Measurements from ENCODE around the gene SELENOM. TPM values are rescaled to one million over a fixed set of nuclear protein-coding genes. Genes with fewer than 3 reads are reported as not detected.

The SELENOM gene
- total and polyA plus RNA-seq, 2 of the 8 experiments (the other 6 are each of a cell fraction or from before 2014, with no cell fraction given) = 22.7 to 40.0 TPM

DNA sequence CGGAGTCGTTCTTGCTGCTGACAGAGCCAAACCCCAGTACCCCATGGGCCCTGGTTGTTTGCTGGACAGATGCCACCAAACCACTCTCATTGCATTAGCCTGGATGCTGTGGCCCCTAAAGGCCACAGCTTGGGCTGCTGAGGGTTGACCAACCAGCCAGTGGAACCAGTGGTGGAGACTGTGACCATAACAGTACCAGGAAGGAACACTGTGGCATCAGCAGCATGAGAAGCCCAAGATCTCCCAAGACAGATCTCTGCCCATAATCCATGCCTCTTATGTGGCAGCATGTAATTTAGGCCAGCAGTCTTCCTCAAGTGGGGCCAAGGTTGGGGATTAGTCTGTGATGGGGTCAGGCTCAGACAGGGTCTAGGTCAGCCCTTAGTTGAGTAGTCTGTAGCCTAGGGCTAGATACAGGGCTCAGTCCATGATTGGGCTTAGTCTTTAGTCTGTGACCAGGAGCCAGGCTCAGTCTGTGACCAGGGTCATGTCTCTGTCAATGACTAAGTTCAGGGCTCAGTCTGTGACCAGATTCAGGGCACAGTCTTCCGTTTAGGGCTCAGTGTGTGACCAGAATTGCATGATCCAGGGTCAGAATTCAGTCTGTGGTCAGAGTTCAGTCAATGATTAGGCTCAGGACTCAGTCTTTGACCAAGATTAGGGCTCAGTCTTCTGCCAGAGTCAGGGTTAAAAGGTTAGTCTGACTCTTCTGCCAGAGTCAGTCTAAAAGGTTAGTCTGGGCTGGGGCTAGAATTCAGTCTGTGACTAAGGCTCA, 10.9 kb upstream of the SELENOM start:
- H3K27me3 ChIP-seq (replicated peaks in 1 of 4; ENCODE audit: control insufficient read depth in 3 of 4, extremely low read depth in 1 of 4, insufficient read depth in 3 of 4, low read length in 3 of 4) = no peaks in the 10 kb centered on the region; a peak in 1 of 7 replicates
- POLR2A ChIA-PET (ENCODE audit: partially characterized antibody) = no interaction called here

More for the DNA sequence above, 10.9 kb upstream of the SELENOM start:
- no peak overlapping the region for H3K56ac ChIP-seq (replicated peaks; ENCODE audit: insufficient read length, low read depth, low read length)
- H2AK5ac ChIP-seq (ENCODE audit: low read depth, low read length) = no peak overlapping the region
- H3K79me2 ChIP-seq (ENCODE audit: control insufficient read depth in 1 of 2, insufficient read depth in 2 of 2, low read length in 2 of 2) = no peaks in the 10 kb centered on the region
- no peak overlapping the region for H3K18ac ChIP-seq (ENCODE audit: extremely low read depth, low read length)
- TF ChIP-seq GABPA (IDR thresholded peaks at IDR 0.05; ENCODE audit: borderline replicate concordance, insufficient read depth, low read length) (no peak), RAD21 (IDR thresholded peaks at IDR 0.05 in 1 of 2, conservative IDR thresholded peaks at IDR 0.05 in 1 of 2; ENCODE audit: low read depth in 2 of 2, low read length in 2 of 2) (no peak), CBX8 (IDR thresholded peaks at IDR 0.05; ENCODE audit: borderline replicate concordance, low read depth, low read length) (no peak), POU5F1 (IDR thresholded peaks at IDR 0.05; ENCODE audit: low read depth, low read length) (no peak), BRCA1 (IDR thresholded peaks at IDR 0.05; ENCODE audit: low read depth, low read length) (no peak), ASH2L (IDR thresholded peaks at IDR 0.05; ENCODE audit: low read length) (no peak)
- TF ChIP-seq, protein P1, sequence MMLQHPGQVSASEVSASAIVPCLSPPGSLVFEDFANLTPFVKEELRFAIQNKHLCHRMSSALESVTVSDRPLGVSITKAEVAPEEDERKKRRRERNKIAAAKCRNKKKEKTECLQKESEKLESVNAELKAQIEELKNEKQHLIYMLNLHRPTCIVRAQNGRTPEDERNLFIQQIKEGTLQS (IDR thresholded peaks at IDR 0.05; ENCODE audit: insufficient read depth, low read depth, low read length) = no peak
- no peaks in the 10 kb centered on the region for H4K20me1 ChIP-seq (replicated peaks in 1 of 2; ENCODE audit: control insufficient read depth in 1 of 2, insufficient read depth in 2 of 2, low read length in 2 of 2)
- 94% methylated on average over 3 of the region's 3 CpGs; no CpG with 5 or more reads in 1 of the 2 experiments for WGBS, 2 experiments (ENCODE audit: extremely low coverage in 1 of 2, insufficient coverage in 1 of 2, insufficient read length in 1 of 2, insufficient replicate concordance in 2 of 2, low coverage in 1 of 2, low lambda C conversion rate in 2 of 2, missing lambda C conversion rate in 1 of 2)
- H3K4me1 ChIP-seq (replicated peaks in 1 of 4; ENCODE audit: control insufficient read depth in 3 of 4, insufficient read depth in 4 of 4, low read length in 3 of 4) = peaks cover 0 to 11% (median 5%) of the 10 kb centered on the region in 4 experiments; a peak in 6 of 7 replicates
- H2BK120ac ChIP-seq (replicated peaks; ENCODE audit: low read depth, low read length) = no peak overlapping the region
- no peak overlapping the region for H3K23ac ChIP-seq (ENCODE audit: insufficient read length)
- no peak overlapping the region for H2BK5ac ChIP-seq (ENCODE audit: low read depth, low read length)
- no peak overlapping the region for H4K5ac ChIP-seq (ENCODE audit: insufficient read length, low read depth, low read length)
- CTCF ChIA-PET (ENCODE audit: partially characterized antibody) = interaction anchor here (0.9 to 2.9 kb wide), 5 partner anchors 10 to 21 kb away, joined by 3 to 14 read pairs (median 3); partner anchors contain the start of gene SELENOM
- no peak overlapping the region for H3K14ac ChIP-seq (ENCODE audit: insufficient read length)
- FAIRE-seq (no peak), DNase-seq (ENCODE audit: low read depth in 1 of 2, low spot score in 2 of 2) (no peak)
- H4K91ac ChIP-seq (replicated peaks; ENCODE audit: insufficient read length, low read length) = no peak overlapping the region
- H3K79me1 ChIP-seq (ENCODE audit: low read depth, low read length) = no peaks in the 10 kb centered on the region
- 0 out of 2 replicates have a peak overlapping the region, but pooled peaks have one; percentile 61 for H2BK15ac ChIP-seq (ENCODE audit: low read length)
- no peak overlapping the region for H3K4me2 ChIP-seq (ENCODE audit: insufficient read depth in 1 of 2, low read depth in 2 of 2, low read length in 2 of 2)
- no peak overlapping the region for H3K4ac ChIP-seq (replicated peaks; ENCODE audit: insufficient read length, low read depth, low read length)
- H3K23me2 ChIP-seq (ENCODE audit: low read depth, low read length) = no peaks in the 10 kb centered on the region; the same call in 1 of the 2 replicates
- H3K27ac ChIP-seq (ENCODE audit: low read depth, low read length) = no peak overlapping the region
- H3K4me3 ChIP-seq (ENCODE audit: extremely low read depth in 1 of 4, insufficient read depth in 2 of 4, low read depth in 3 of 4, low read length in 4 of 4) = no peak overlapping the region
- no peak overlapping the region for H3K9ac ChIP-seq (replicated peaks in 1 of 4; ENCODE audit: extremely low read depth in 1 of 4, low read depth in 3 of 4, low read length in 3 of 4)
- H2BK12ac ChIP-seq (ENCODE audit: low read depth, low read length) = peak overlapping the region; percentile 35; the same call in 1 of the 2 replicates
- no peak overlapping the region for H2BK20ac ChIP-seq (ENCODE audit: low read length)
- H2AFZ ChIP-seq (ENCODE audit: low read length) = no peak overlapping the region
- no peaks in the 10 kb centered on the region for H3K9me3 ChIP-seq (ENCODE audit: insufficient read depth in 2 of 2, low read depth in 1 of 2, low read length in 1 of 2)
- no peaks in the 10 kb centered on the region for H3K36me3 ChIP-seq (ENCODE audit: control insufficient read depth in 2 of 4, insufficient read depth in 4 of 4, low read length in 3 of 4)
- no peak overlapping the region for H4K8ac ChIP-seq (ENCODE audit: extremely low read depth, insufficient read depth, low read length)
